GM21367 (cell line): Measurements from ENCODE around the gene SYNPO.
A peak's percentile ranks its signal among the peaks of the same experiment; 100 is the strongest.

Experiments
- ATAC-seq: cut with Tn5 transposase; IDR thresholded peaks from one replicate; pipeline ENCODE4 v1.9.1; 2021; ENCODE audit not compliant: unreplicated experiment

The SYNPO gene

DNA sequence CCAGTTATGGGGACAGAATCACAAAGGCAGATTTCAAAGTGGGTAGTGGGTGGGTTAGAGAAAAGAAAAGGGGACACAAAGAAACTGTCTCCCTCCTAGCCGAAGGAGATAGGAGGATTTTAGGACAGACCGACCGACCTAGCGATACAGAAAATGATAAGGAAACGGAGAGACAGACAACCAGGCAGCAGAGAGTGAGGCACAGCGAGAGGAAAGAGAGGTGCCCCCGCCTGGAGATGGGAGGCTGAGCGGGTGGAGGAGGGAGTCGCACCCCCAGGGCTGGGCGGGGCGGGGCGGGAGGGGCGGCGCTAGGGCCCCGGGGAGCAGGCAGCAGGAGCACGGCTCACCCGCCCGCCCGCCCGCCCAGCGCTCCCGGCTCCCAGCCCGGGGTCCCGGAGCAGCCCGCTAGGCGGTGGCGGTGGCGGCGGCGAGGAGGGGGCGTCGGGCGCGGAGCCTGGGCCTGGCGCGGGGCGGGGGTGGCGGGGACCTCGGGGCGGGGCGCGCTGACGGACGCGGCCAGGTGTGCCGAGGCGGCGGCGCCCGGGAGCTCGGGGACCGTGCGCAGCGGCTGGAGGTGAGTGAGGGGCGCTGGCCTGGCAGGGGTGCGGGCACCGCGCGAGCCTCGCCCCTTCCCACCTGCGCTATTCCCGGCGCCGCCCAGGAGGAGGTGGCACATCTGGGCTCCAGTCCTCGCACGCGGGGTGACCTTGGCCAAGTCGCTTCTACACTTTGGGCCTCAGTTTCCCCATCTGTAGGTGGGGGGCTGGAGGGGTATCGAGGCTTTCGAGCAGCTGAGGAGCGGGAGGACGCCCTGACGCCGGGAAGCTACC lies 15.9 kb upstream of the SYNPO start:
- no peak for ATAC-seq

DNA sequence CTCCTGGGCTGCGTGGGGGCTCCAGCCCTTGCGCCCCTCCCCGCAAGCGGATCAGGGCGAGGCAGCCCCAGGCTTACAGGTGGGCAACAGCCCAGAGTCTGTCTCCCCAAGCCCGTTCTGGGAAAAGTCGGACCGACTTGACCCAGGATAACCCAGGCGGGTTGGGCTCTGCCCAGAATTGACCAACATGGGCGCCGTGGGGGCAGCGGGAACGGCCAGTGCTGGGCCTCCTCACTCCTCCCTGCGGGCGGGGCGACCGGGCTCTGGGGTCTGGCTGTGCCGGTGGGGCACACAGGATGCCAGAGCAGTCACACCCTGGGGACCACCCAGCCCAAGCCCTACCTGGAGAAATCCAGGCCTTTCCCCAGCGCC lies 15.3 kb upstream of the SYNPO start:
- ATAC-seq: no peak

DNA sequence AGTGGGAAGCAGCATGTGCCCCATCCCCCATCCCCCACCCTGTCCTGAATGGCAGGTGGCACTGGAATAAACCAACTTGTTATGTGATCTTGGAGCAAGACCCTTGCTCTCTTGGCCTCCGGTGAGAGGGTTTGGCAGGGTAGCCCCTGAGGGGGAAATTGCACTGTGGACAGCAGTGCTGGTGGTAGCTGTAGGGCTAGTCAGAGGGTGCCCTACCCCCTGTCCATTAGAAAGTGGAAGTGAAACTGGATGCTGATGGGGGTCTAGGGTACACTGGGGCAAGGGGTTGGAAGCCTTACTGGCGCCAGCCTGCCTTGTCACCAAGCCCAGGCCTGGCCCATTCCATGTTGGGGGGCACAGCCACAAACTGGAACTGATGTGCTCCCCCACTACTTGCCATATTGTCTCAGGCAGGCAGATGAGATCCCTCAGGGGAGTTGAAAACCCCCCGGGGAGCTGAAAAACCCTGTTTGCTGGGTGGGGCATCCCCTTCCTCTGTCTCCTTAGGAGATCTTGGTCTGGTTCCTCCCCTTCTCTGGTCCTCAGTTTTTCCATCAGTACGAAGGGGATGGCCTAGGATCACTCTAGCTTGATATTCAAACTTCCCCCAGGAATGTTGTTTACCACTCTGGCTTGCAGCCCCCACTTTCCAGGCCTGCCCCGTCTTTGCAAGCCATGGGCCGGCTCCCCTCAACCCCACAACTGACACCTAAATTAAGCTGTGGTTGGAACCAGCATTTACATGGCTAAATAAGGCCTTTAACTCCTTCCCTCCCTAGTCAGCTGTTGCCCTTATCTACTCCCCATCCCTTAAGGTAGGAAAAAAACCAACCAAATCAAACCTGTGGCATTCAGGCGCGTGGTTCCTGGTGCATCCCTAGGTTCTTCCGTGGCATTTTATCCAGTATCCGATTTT lies 14.4 kb upstream of the SYNPO start:
- peak; percentile 35 for ATAC-seq

DNA sequence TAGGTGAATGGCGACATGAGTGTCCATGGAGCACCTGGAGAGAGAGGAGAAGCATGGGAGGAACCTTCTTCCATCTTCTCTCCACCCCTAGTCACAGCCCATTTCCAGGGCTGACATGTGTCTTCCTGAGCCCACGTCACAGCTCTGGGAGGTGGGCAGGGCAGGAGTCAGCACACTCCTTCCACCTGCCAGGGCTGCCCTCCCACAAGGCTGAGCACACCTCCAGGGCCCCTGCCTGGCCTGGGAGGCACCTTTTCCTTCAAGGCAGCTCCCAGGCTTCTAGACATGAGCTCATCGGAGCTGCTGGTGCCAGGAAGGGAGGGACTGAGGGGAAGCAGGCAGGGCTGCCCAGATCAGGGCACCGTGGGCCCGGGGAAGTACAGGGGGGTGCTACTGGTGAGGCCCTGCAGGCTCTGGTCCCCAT lies 13.6 kb upstream of the SYNPO start:
- ATAC-seq: no peak

DNA sequence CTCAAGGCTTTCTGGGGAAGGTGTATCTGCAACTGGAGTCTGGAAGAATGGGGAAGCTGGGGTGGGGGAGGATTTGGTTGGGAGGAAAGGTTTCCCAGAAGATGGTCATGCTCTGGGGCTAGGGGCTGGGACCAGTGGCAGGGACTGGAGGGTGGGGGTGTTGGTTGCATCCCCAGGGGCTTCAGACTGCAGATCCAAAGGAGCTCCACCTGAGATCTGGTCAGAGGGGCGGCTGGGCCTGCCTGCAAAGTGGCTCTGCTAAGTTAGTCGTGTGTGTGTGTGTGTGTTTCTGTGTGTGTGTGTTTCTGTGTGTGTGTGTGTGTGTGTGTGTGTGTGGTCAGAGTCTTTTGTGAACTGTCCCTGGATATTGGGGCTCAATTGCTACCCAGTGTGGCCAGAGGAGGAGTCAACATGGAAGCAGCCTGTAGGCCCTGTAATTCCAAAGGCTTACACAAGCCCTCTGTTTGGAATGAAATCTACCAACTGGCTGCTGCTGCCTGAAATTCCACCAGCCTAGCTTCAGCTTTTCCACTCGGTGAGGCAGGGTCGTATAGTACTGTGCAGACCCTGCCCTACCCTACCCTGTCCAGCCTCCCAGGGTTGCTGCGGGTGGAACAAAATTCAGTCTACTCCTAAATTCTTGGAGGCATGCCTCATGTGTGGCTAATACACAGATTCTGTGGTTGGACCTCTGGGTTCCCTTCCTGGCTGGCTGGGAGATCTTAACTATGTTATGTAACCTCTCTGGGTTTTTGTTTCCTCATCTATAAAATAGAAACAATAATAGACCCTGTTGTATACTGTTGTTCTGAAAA lies 12.5 kb upstream of the SYNPO start:
- no peak for ATAC-seq

DNA sequence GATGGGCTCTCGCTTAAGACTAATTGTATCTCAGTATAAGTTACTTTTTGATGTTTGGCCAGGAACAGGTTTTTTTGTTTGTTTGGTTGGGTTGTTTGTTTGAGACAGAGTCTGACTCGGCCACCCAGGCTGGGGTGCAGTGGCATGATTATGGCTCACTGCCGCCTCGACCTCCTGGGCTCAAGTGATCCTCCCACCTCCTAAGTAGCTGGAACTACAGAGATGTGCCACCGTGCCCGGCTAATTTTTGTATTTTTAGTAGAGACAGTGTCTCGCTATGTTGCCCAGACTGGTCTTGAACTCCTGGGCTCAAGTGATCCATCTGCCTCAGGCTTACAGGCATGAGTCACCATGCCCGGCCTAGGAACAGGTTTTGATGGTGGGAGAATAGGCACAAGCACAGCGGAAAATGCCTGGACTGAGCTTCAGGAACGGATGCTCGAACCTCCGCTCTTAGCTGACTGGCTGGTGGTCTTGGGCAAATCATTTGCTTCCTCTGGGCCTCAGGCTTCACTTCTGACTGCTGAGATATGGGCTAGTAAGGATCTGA lies 11.4 kb upstream of the SYNPO start:
- no peak for ATAC-seq

DNA sequence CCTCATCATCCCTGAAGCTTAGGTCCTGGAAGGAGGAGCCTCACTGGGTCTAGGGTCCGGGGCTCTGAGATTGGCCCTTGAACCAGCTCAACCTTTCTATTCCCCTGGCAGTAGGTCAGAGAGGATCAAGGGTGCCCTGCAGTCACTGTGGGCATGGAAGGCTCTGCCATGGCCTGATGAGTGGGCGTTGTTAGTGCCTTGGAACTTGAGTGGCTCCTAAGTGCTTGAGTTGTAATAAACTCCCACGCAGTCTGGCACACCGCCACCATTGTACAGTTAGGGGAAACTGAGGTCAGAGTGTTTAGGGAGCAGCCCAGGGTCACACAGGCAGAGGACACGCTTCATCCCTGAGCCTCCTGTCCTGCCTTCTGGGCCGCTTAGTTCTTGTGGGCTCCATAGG lies 10.4 kb upstream of the SYNPO start:
- no peak for ATAC-seq

DNA sequence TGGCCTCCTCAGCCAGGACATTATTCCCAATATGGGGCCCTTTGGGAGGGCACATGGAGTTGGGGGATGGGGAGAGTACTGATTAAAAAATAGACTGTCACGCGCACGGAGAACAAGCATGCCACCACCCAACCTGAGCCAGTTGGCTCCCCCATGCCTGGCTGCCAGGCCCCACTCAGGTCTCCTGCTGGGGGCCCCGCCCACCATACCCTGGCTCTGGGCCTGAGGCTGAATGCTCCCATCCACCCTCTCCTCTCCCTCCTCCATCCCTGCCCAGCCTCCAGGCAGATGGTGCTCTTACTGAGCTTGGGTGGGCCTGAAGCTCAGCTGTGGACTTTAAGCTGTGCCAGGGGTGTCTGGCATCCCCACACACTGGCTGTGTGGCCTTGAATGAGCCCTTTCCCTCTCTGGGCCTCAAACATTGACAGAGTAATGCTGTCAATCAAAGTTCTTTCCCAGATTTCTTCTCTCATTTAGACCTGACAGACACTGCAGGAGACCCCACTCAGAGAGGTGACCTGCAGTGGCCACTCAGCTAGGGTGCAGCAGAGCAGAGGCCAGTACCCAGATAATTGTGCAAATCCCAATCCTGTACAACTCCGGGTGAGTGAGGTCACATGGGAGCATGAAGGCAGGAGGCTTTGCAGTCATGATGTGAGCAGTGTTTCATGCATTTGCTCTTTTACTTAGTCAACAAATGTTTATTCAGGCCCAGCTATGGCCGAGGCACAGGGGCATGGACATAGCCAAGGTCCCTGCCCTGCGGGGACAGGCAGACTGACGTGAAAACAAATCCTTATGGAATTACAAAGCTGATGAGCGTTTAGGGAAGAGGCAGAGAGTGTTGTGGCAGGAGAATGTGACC lies 9.8 kb upstream of the SYNPO start:
- no peak for ATAC-seq

DNA sequence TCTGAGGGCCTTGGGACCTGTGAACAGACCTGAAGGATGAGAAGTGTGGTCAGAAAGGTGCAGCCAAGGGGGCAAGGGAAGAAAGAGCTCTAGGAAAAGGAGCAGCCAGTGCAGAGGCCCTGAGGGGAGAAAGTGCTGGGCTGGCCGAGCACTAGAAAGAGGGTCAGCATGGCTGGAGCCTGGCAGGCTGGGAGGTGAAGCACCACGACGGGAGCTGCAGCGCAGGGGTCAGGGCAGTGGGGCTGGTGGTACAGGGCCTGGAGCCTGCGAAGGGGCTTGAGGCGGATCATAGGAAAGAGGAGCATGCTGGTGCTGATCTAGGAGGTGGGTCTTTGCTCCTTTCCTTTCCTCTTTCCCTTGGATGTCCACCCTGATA lies 9.1 kb upstream of the SYNPO start:
- ATAC-seq: no peak

DNA sequence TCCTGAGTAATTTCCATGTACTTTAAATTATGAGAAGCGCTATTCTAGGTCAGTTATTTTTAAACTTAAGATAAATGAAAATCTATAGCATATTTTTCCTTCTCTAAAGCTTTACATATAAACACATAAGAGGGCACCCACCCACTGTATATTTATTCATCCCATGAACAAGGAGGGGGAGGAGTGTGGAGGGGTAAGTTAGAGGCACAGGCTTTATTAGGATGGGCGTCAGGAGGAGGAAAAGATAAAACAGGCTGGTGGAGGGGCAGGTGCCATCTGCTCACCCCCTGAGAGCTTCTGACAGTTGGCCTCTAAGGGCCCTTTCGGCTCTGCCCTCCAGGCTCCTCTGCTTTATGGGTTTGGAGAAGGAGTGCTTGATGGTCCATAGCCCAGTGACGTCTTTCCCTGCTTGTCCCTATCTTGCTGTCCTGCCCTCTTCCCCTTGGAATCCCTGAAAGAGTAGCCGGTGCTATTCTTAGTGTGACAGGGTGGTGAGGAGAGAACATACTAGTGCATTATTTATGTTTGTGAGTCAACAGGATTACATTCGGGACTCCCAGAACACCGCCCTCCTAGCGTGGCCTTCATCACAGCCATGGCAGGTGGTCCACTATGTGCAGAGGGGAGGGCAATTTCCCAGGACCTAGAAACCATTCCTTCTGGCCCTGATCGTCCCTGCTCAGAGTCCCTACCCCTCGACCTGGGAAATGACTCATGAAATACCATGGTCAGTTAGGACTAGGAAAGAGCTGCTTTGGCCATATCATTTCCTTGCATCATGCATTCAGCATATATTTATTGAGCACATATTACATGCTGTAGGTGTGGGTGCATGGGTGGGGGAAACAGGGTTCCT lies 7.9 kb upstream of the SYNPO start:
- no peak for ATAC-seq

DNA sequence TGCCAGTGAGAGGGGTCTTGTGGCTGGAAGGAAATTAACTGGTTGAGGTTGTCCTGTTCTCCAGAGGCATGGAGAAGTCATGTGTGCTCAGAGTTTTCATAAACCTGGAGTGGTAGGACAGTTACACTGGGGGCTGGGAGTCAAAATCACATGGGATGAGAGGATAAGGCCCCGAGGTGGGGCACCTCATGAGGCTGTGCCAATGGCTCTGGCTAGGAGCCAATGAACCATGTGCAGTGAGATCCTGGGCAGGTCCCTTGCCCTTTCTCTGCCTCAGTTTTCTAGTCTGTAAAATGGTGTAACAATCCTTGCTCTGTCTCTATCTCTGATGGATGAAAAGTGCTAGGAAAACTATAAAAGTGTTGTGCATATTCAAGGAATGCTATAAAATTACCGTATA lies 7.0 kb upstream of the SYNPO start:
- no peak for ATAC-seq

DNA sequence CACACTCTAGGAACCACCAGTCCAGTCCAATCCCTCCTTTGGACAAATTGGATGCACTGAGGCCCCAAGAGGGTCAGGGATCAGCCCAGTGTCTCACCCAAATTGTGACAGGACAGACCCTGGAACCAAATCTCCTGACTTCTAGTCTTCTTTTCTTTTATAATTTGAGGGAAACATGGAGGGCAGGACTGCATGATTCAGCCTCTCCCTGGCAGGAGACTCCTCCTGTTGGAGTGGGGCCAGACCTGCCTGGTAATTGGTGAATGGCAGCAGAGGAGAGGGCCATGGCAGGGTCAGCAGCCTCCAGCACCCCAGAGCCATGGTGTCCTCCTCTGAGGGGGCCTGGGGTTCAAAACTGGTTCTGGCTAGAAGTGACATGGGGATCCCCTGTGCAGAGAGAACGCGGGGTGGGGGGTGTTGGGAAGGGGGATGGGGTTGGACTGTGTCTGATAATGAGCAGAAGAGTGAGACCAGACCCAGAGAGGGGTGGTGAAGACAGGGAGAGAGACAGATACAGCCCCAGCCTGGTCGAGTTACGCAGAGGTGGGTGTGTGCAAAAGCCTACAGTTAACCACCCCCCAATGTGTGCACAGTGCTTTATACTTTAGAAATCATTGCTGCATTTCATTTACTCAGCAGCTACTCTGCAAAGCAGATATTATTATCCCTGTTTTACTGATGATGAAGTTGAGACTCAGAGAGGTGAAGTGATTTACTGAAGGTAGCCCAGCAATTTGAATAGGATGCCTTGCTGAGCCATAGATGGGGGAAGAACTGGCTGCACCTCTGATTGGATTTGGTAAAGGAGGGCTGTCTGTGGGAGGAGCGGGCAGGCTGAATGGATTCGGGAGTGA lies 3.8 kb upstream of the SYNPO start:
- no peak for ATAC-seq

DNA sequence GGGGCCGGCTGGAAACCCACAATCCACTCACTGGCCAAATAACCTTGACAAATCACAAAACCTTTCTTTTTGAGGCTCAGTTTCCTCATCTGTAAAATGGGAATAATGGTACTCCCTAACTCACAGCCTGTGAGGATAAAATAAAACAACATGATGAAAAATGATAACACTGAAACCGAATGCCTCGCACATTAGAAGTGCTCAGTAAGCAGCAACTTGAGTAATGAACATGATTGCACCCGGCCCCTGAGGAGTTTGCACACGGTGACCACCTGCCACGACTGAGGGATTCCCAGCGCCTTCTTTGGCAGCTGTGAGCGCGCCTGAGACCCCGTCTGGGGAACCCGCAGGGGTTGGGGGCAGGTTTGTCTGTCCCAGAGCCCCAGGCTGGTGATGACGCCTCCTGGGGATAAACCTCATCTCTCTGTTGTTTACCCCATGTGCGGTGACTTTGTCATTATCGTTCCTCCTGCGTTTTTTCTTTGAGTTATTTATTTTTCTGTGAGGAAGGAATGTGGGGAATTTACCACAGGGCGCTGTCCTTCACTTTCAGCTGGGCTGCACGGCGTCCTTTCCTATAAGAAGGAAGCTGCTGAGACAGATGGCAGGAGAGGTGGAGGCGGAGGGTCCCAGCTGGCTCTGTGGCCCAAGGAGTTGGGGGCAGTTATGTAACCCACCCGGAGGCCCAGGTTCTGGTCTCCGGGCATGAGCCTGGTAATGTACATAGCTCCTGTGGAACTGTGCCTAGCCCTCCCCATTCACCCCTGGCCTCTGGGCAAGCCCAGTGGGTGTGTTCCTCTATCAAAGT lies 3.0 kb upstream of the SYNPO start:
- no peak for ATAC-seq

DNA sequence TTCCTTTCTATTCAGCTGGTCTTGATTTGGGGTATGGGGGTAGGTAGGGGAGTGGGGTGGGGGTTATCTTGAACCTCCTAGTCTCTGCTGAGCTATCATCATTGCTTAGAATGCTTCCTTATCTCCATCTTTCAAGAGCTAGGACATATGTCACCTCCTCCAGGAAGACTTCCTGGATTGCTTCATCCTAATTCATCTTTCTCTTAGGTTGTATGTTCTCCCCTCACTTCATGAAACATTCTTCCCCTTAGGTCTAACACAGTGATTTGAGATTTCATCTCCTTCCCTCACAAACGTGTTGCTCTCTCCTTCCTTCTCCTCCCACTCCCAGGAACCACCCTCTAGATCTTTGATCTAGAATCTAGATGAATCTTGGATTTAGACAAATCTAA lies 2.4 kb upstream of the SYNPO start:
- no peak for ATAC-seq

DNA sequence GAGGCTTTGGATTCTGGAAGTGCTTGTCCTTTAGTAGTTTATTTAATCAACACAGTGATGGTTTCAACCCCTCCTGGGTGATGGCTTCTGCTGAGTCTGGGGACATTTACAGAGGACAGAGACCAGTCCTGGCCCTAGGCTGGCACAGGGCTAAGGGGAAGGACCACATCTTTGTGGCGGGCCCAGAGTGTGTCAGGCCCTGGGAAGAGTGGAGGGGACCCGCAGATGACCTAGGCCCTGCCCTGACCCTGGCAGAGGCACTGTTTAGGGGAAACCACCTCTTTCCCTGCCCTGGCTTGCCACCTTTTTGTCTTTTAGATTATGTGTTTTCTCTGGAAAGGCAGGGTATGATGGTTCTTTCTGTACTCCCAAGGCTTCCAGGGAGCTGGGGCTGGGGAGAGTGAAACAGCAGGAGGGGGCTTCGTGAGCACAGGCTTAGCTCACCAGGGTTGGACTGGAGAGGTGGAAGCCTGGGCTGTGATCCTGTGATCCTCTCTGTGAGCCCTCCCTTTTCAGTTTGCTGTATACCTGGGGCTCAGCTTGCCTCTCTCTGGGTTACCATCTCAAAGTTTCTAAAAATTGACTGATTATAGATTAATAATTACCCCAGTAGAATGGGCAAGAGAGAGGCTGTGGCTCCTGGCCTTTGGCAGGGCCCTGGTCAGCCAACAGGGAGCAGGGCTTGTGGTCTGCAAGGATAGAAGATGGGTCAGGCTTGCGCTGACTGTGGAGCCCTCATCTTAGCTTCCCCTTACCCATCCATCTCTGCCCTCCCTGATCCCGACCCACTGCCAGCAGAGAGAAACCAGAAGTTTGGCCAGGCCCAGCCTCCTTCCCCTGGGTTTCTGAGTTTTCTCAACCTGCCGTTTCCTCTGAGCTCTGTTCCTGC lies 1.7 kb upstream of the SYNPO start:
- no peak for ATAC-seq

DNA sequence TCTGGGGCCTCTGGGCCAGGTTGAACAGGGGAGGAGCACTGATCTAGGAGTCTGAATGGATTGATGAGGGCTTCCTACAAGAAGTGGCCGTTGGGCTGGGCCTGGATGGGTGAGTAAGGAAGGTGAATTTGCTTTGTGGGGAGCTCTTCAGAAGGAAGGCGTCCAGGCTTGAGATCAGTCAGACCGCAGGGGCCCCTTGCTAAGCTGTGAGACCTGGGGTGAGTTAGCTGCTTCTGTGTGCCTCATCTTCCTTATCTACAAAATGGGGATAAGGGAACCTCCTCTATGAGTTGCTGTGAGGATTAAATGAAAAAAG lies 1.1 kb upstream of the SYNPO start:
- ATAC-seq: no peak

DNA sequence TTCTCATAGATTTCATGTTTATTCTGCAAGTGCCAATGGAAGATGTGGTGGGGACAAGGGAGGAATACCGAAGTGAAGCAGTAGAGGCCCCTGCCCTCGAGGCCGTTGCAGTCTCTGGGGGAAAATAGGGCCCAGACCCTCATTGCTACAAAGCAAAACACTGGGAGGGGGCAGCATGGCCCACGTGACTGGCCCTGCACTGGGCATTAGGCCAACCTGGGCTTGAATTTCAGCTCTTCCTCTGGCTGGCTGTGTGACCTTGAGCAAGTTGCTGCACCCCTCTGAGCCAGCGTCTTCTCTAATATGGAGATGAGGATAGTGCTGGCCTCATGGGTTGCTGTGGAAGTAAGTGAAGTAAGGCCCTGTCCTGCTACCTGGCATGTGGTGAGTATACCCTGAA lies 709 bp upstream of the SYNPO start:
- ATAC-seq: no peak
